Epithelial cell of esophagus (primary cell): Measurements from ENCODE around the gene ANKDD1B.

Source experiments
- DNase-seq: peaks from one replicate; pipeline ENCODE4 v3.0.0; 2010; ENCODE audit warnings: low read depth
- H3K4me3 ChIP-seq: 2 replicates; pipeline ENCODE4 v1.5.1; 2011; ENCODE audit warnings: mild to moderate bottlenecking, low read length, control low read depth
- CTCF ChIP-seq: IDR thresholded peaks from 2 replicates; pipeline ENCODE4 v1.5.1; 2011; ENCODE audit warnings: low read depth, mild to moderate bottlenecking, low read length, control low read depth, inconsistent platforms; ENCODE audit not compliant: insufficient read depth; ENCODE audit errors: missing control alignments

ANKDD1B gene

GRCh38 chr5:75662061-75662460 is 50.8 kb downstream of the ANKDD1B start:
- TF ChIP-seq CTCF, result no peak
- no peak for DNase-seq
- H3K4me3 ChIP-seq, result no peak overlapping the region

- no peak for DNase-seq
- no peak for TF ChIP-seq CTCF
Observed at GRCh38 chr5:75663579-75664284, 52.5 kb downstream of the ANKDD1B start.

GRCh38 chr5:75664979-75665378 is 53.7 kb downstream of the ANKDD1B start:
- no peak for TF ChIP-seq CTCF
- no peak overlapping the region for H3K4me3 ChIP-seq
- DNase-seq, result no peak

More at GRCh38 chr5:75663579-75664284, 52.5 kb downstream of the ANKDD1B start:
- H3K4me3 ChIP-seq, result no peak overlapping the region

- H3K4me3 ChIP-seq, result no peak overlapping the region
- no peak for TF ChIP-seq CTCF
- DNase-seq, result no peak
Observed at GRCh38 chr5:75666801-75667200, 55.5 kb downstream of the ANKDD1B start.

GRCh38 chr5:75667586-75667985 is 56.3 kb downstream of the ANKDD1B start:
- no peak overlapping the region for H3K4me3 ChIP-seq
- no peak for TF ChIP-seq CTCF
- no peak for DNase-seq

GRCh38 chr5:75668445-75668844 is 57.2 kb downstream of the ANKDD1B start:
- no peak for DNase-seq
- H3K4me3 ChIP-seq, result no peak overlapping the region
- no peak for TF ChIP-seq CTCF
